ENCODE measurements around the gene PXDN.

PXDN gene

GRCh38 chr2:1746174-1747064 is 2.1 kb upstream of the PXDN start:
- no peak overlapping the region for H2AFZ ChIP-seq (ENCODE audit: low read length, unreplicated experiment)
- H3K27me3 ChIP-seq (ENCODE audit: insufficient read depth, low read length) = peaks cover 11% of the 10 kb centered on the region
- H3K79me2 ChIP-seq (ENCODE audit: control insufficient read depth, insufficient read depth, low read length, unreplicated experiment) = peaks cover 28% of the 10 kb centered on the region
- no peak overlapping the region for H3K27ac ChIP-seq (ENCODE audit: low read depth, low read length)
- H3K4me3 ChIP-seq (ENCODE audit: low read depth, low read length) = no peak overlapping the region; the same call in 1 of the 2 replicates
- H3K4me1 ChIP-seq (ENCODE audit: control insufficient read depth, insufficient read depth, low read length, unreplicated experiment) = peaks cover 17% of the 10 kb centered on the region
- 0 out of 2 replicates have a peak, but pooled peaks cover 3% of the 10 kb centered on the region for H3K36me3 ChIP-seq (ENCODE audit: insufficient read depth, low read length)

GRCh38 chr2:1745171-1746023 is 1.1 kb upstream of the PXDN start:
- Histone ChIP-seq H2AFZ (ENCODE audit: low read length, unreplicated experiment) (peak overlapping the region; percentile 73), H3K79me2 (ENCODE audit: control insufficient read depth, insufficient read depth, low read length, unreplicated experiment) (peaks cover 39% of the 10 kb centered on the region), H3K4me3 (ENCODE audit: low read depth, low read length) (peak overlapping the region; percentile 98), H3K27ac (ENCODE audit: low read depth, low read length) (peak overlapping the region; percentile 99; the same call in 1 of the 2 replicates), H3K4me1 (ENCODE audit: control insufficient read depth, insufficient read depth, low read length, unreplicated experiment) (peaks cover 24% of the 10 kb centered on the region), H3K27me3 (ENCODE audit: insufficient read depth, low read length) (peaks cover 11% of the 10 kb centered on the region; the same call in 1 of the 2 replicates), H3K36me3 (ENCODE audit: insufficient read depth, low read length) (0 out of 2 replicates have a peak, but pooled peaks cover 3% of the 10 kb centered on the region)

- peak overlapping the region; percentile 99 for H3K27ac ChIP-seq (ENCODE audit: low read depth, low read length)
These were observed 217 bp downstream of the PXDN start for GRCh38 chr2:1744151-1744445.

DNA sequence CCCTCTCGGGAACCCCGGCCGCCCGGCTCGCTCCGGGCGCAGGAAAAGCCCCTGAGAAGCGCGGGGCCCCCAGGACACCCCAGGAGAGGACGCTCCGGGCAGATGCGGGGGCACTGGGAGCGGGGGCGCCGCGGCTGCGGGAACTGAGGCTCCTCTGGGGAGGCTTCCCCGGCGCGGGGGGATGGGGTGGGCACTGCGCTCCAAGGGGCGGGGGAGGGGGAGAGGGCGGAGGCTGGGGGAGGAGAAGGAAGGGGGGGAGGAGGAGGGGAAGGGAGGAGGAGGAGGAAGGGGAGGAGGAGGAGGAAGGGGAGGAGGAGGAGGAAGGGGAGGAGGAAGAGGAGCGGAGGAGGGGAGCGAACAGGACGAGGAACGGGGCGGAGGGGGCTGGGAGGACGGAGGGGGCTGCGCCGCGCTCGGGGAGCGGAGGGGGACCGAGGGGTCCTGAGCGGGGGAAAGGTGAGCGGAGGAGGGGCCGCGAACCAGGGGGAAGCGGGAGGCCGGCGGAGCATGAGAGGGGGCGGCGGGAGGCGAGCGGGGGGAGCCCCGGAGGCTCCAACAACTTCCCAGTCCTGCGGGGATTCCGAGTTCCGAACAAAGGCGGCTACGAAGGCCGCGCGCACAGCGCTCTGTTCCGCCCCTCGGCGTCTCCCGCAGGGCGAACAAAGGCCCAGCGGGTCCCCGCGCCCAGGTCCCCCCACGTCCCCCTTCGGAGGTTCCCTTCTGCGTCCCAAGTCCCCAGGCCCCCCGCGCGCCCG is 742 bp downstream of the PXDN start:
- Histone ChIP-seq H3K4me1 (ENCODE audit: control insufficient read depth, insufficient read depth, low read length, unreplicated experiment) (peaks cover 36% of the 10 kb centered on the region), H3K4me3 (ENCODE audit: low read depth, low read length) (peak overlapping the region; percentile 98), H3K27me3 (ENCODE audit: insufficient read depth, low read length) (peaks cover 8% of the 10 kb centered on the region; the same call in 1 of the 2 replicates), H3K27ac (ENCODE audit: low read depth, low read length) (peak overlapping the region; percentile 99), H3K36me3 (ENCODE audit: insufficient read depth, low read length) (0 out of 2 replicates have a peak, but pooled peaks cover 3% of the 10 kb centered on the region), H3K79me2 (ENCODE audit: control insufficient read depth, insufficient read depth, low read length, unreplicated experiment) (peaks cover 57% of the 10 kb centered on the region), H2AFZ (ENCODE audit: low read length, unreplicated experiment) (peak overlapping the region; percentile 49)

More at GRCh38 chr2:1744151-1744445, 217 bp downstream of the PXDN start:
- peak overlapping the region; percentile 73 for H2AFZ ChIP-seq (ENCODE audit: low read length, unreplicated experiment)
- H3K4me3 ChIP-seq (ENCODE audit: low read depth, low read length) = peak overlapping the region; percentile 98
- H3K36me3 ChIP-seq (ENCODE audit: insufficient read depth, low read length) = 0 out of 2 replicates have a peak, but pooled peaks cover 3% of the 10 kb centered on the region
- peaks cover 36% of the 10 kb centered on the region for H3K4me1 ChIP-seq (ENCODE audit: control insufficient read depth, insufficient read depth, low read length, unreplicated experiment)
- H3K79me2 ChIP-seq (ENCODE audit: control insufficient read depth, insufficient read depth, low read length, unreplicated experiment) = peaks cover 52% of the 10 kb centered on the region
- peaks cover 11% of the 10 kb centered on the region; the same call in 1 of the 2 replicates for H3K27me3 ChIP-seq (ENCODE audit: insufficient read depth, low read length)

GRCh38 chr2:1742681-1743395 is 1.5 kb downstream of the PXDN start:
- Histone ChIP-seq H3K27me3 (ENCODE audit: insufficient read depth, low read length) (peaks cover 2% of the 10 kb centered on the region; the same call in 1 of the 2 replicates), H3K36me3 (ENCODE audit: insufficient read depth, low read length) (0 out of 2 replicates have a peak, but pooled peaks cover 3% of the 10 kb centered on the region), H3K4me3 (ENCODE audit: low read depth, low read length) (peak overlapping the region; percentile 98), H3K27ac (ENCODE audit: low read depth, low read length) (peak overlapping the region; percentile 99), H3K4me1 (ENCODE audit: control insufficient read depth, insufficient read depth, low read length, unreplicated experiment) (peaks cover 41% of the 10 kb centered on the region), H2AFZ (ENCODE audit: low read length, unreplicated experiment) (peak overlapping the region; percentile 49), H3K79me2 (ENCODE audit: control insufficient read depth, insufficient read depth, low read length, unreplicated experiment) (peaks cover 64% of the 10 kb centered on the region)

DNA sequence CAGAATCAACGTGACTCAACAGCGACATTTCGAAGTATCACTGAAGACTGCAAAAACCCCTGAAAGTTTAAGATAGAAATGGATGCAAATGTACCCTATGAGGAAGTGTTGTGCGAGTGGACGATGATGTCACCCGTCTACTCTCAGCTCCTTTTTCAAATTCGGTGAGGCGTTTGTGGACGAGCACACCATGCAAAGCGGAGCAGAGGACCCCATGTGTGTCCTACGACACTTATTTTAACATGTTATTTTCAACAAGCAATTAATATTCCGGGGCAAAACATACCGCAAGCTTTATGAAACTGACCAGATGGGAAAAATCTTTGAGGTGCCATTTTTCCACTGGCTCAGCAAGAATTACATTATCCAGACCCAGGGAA is 2.0 kb downstream of the PXDN start:
- H3K4me1 ChIP-seq (ENCODE audit: control insufficient read depth, insufficient read depth, low read length, unreplicated experiment) = peaks cover 46% of the 10 kb centered on the region
- 0 out of 2 replicates have a peak, but pooled peaks cover 3% of the 10 kb centered on the region for H3K36me3 ChIP-seq (ENCODE audit: insufficient read depth, low read length)
- peak overlapping the region; percentile 99 for H3K27ac ChIP-seq (ENCODE audit: low read depth, low read length)
- H2AFZ ChIP-seq (ENCODE audit: low read length, unreplicated experiment) = peak overlapping the region; percentile 9
- H3K27me3 ChIP-seq (ENCODE audit: insufficient read depth, low read length) = no peaks in the 10 kb centered on the region
- H3K79me2 ChIP-seq (ENCODE audit: control insufficient read depth, insufficient read depth, low read length, unreplicated experiment) = peaks cover 65% of the 10 kb centered on the region
- peak overlapping the region; percentile 98 for H3K4me3 ChIP-seq (ENCODE audit: low read depth, low read length)

GRCh38 chr2:1741851-1742250 is 2.5 kb downstream of the PXDN start:
- Histone ChIP-seq H3K79me2 (ENCODE audit: control insufficient read depth, insufficient read depth, low read length, unreplicated experiment) (peaks cover 68% of the 10 kb centered on the region), H3K4me1 (ENCODE audit: control insufficient read depth, insufficient read depth, low read length, unreplicated experiment) (peaks cover 50% of the 10 kb centered on the region), H3K27ac (ENCODE audit: low read depth, low read length) (peak overlapping the region; percentile 99), H3K27me3 (ENCODE audit: insufficient read depth, low read length) (no peaks in the 10 kb centered on the region), H3K36me3 (ENCODE audit: insufficient read depth, low read length) (0 out of 2 replicates have a peak, but pooled peaks cover 3% of the 10 kb centered on the region), H2AFZ (ENCODE audit: low read length, unreplicated experiment) (no peak overlapping the region), H3K4me3 (ENCODE audit: low read depth, low read length) (peak overlapping the region; percentile 98)

DNA sequence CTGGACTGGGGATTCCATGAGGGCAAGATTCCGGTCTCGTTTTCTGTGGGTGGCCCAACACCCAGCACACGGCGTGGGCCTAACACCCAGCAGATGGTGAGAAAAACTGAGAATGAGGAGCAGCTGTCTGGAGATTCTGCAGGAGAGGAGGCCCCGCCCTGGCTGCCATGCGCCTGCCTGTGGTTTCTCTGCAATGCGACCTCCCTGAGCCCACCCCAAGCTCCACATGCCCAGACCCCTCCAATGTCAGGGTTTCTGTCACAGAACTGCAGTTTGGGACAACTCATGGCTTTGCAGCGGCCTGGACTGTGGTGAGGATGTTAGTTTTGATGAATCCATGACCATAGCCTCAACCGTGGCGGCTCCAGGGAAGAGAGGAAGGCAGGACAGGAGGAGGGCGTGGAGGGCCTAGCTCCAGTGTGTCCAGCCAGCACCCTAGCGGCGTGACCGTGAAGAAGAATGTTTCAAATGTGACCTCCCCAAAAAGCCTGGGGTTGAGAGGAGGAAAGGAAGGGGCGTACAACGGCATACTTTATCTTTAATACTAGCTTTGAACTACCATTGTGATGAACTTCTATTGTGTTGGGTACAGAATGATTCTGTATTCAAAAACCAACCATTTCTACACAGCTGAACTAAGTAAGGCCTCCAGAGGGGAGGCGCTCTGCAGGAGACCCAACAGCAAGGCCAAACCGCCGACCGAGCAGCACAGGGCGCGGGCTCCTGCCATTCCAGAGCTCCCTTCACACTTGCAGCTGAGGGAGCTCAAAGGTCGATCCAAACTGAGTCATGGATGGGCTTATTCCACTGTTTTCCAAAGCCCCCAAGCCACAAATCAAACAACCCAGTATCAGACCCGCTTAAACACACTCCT is 3.4 kb downstream of the PXDN start:
- H3K4me3 ChIP-seq (ENCODE audit: low read depth, low read length) = no peak overlapping the region
- no peak overlapping the region for H2AFZ ChIP-seq (ENCODE audit: low read length, unreplicated experiment)
- peak overlapping the region; percentile 38; the same call in 1 of the 2 replicates for H3K27ac ChIP-seq (ENCODE audit: low read depth, low read length)
- H3K36me3 ChIP-seq (ENCODE audit: insufficient read depth, low read length) = 0 out of 2 replicates have a peak, but pooled peaks cover 3% of the 10 kb centered on the region
- peaks cover 59% of the 10 kb centered on the region for H3K4me1 ChIP-seq (ENCODE audit: control insufficient read depth, insufficient read depth, low read length, unreplicated experiment)
- H3K27me3 ChIP-seq (ENCODE audit: insufficient read depth, low read length) = no peaks in the 10 kb centered on the region
- peaks cover 74% of the 10 kb centered on the region for H3K79me2 ChIP-seq (ENCODE audit: control insufficient read depth, insufficient read depth, low read length, unreplicated experiment)

Data from ACC112 (cell line).